ENCODE data around the gene ARHGAP8.

ARHGAP8 gene

DNA sequence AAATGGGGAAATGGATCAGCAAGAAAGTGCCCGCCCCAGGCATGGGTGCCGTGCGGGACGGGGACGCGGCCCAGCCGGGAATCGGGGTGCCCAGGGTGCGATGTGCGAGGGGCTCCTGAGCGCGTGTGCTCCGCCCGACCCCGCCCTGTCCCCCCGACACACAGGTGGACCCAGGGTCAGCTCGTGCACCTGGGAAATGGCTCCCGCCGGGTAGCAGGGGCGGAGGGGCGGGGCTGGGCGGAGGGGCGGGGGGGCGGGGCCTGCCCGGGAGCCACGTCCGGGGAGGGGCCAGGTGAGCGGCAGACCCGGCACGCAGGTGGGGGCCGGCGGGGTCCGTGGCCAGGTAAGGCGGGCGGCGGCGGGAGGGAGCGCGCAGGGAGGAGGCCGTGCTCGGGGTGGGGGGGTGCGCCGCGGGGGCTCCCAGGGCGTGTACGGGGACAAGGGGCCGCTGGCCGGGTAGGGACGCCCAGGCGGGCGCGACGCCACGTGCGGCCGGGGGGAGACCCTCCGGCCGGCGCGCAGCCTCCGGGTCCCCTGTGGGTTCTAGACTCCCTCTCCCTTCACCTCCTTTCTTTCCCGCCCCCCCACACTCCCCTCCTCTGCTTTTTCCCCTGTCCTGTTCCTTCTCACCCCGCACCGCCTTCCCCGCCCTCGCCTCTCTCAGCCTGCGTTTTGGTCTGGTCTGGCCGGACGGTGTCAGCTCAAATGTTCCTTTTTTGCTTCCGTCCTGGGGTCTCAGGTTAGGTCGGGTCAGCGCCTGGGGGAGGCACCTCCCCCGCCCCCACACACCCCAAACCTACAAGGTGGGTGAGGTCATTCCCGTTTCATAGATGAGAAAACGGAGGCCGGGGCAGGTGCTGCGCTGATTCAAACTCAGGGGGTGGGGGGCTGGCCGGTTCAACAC lies at the start of gene ARHGAP8:
TSS of gene ARHGAP8 (plus strand) at position 291 of the 904 bp plus-strand sequence. CDS start 33,953 bp downstream, outside the sequence.
- DNase-seq: no peak

- no peak for DNase-seq
Observed at GRCh38 chr22:44703255-44703870, 49.0 kb upstream of the ARHGAP8 start.

GRCh38 chr22:44704159-44705021 lies 48.0 kb upstream of the ARHGAP8 start:
- DNase-seq: no peak

DNA sequence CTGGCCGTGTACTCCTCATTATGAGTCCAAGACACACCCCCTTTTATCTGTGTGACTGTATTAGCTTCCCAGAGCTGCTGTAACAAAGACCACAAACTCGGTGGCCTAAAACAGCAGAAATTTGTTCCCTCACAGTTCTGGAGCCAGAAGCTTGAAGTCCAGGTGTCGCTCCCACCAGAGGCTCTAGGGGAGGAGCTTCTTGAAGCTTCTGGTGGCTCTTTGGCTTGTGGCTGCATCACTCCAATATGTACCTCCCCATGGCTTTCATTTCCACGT lies 47.4 kb upstream of the ARHGAP8 start:
- DNase-seq: no peak

DNA sequence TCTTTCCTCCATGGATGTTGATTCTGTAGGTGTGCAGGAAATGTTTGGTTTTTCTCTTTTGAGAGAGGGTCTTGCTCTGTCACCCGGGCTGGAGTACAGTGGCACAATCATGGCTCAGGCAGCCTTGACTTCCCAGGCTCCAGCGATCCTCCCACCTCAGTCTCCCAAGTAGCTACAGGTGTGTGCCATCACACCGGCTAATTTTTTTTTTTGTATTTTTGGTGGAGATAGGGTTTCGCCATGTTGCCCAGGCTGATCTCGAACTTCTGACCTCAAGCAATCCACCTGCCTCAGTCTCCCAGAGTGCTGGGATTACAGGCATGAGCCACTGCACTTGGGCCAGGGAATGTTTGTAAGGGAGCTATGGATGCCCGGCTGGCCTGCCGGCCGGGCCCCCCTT lies 45.9 kb upstream of the ARHGAP8 start:
- no peak for DNase-seq

- no peak for DNase-seq
Observed at GRCh38 chr22:44707178-44707577, 45.2 kb upstream of the ARHGAP8 start.

- no peak for DNase-seq
Observed at GRCh38 chr22:44707752-44708151, 44.6 kb upstream of the ARHGAP8 start.

GRCh38 chr22:44709881-44710392 lies 42.4 kb upstream of the ARHGAP8 start:
- no peak for DNase-seq

DNA sequence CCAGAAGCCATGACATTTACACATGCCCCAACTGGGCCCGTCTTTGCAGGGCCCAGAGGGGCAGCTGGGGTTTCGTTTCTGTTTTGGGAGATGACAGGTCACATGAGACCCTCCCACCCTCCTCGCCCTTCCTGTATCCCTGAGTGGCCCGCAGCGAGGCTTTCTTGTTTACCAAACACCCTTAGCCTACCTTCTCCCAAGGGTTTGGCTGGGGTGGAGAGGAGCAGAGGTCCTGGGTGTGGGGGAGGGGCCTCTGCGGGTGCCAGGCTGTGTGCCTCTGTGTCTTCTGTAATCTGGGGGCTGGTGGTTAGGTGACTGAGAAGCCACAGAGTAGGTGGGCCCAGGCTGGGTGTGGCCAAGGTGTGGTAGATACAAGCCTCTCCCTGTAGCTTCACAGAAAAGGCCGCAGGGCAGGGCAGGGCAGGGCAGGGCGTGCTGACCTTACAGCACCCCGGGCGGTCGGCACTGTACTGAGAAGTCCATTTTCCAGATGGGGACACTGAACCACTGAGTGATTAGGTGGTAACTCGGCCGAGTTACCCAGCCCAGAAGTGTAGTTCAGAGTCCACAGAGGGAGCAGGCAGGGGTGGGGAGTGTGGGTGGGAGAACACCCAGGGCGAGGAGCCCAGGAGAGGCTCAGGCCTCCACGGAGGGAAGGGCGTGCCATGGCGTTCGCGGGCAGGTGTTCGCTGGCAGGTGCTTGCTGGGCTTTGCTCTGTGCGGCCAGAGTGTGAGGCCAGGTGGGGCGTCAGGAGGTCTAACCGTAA lies 41.7 kb upstream of the ARHGAP8 start:
- DNase-seq: no peak

DNA sequence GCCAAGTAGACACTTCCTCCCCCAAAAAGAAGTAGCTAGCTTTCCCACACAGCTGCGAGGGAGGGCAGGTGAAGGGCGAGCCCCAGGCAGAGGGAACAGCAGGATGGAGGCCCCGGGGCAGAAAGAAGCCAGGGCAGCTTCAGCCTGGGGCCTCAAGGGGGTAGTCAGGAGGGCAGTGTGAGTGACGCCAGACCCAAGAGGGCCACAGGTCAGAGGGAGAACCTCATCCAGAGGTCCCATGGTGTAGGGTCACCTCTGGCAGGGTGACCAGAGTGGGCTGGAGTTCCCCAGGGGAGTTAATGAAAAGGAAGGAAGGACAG lies 41.2 kb upstream of the ARHGAP8 start:
- DNase-seq: no peak

GRCh38 chr22:44711690-44712555 lies 40.5 kb upstream of the ARHGAP8 start:
- no peak for DNase-seq

DNA sequence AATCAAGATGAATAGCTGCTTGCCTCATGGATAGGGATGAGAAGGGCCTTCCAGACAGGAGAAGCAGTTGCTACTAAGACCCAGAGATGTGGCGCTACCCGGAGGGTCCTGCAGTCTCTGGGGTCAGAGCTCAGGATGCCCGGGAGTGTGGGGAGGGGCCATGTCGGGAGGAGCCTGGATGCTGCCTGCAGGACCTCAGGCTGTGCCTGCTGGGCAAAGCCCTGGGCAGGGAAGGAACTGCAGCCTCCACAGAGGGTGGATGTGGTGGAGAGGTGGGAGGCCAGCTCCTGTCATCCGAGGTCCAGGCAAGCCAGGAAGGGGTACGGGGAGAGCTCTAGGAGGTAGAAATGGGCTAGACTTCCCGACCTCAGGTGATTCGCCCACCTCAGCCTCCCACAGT lies 39.4 kb upstream of the ARHGAP8 start:
- no peak for DNase-seq

DNA sequence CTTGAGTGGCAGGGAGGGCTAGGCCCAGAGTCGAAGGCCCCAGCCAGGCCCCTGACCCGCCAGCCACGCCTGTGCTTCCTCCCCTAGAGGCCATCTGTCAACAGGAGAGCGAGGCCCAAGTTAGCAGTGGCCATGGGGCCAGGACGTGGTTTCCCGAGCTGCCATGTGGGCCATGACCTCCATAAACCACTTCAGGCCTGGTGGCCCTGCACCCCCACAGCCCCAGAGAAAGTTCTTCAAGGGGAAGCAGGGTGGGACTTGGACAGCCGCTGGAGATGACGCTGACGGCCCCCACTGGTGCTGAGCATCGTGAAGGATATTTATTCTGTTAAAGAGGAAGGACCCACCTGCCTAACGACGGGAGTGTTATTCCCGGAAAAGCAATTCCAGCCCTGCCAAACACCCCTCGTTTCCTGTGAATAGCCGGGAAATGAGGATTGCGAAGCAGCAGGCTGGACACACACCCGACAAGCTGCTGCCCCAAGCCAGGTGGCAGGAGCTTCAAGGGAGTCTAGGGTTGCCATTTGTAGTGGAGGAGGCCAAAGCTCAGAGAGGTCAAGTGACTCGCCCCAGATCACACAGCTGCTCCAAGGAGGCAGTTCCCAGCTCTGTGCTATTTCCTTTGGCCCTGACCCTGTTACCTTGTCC lies 37.5 kb upstream of the ARHGAP8 start:
- no peak for DNase-seq

- DNase-seq: no peak
Observed at GRCh38 chr22:44718418-44718817, 34.0 kb upstream of the ARHGAP8 start.

- no peak for DNase-seq
Observed at GRCh38 chr22:44719586-44720368, 32.6 kb upstream of the ARHGAP8 start.

GRCh38 chr22:44721213-44721612 lies 31.2 kb upstream of the ARHGAP8 start:
- no peak for DNase-seq

GRCh38 chr22:44722611-44723010 lies 29.8 kb upstream of the ARHGAP8 start:
- DNase-seq: no peak

GRCh38 chr22:44723801-44724200 lies 28.6 kb upstream of the ARHGAP8 start:
- no peak for DNase-seq

GRCh38 chr22:44724416-44724815 lies 28.0 kb upstream of the ARHGAP8 start:
- no peak for DNase-seq

DNA sequence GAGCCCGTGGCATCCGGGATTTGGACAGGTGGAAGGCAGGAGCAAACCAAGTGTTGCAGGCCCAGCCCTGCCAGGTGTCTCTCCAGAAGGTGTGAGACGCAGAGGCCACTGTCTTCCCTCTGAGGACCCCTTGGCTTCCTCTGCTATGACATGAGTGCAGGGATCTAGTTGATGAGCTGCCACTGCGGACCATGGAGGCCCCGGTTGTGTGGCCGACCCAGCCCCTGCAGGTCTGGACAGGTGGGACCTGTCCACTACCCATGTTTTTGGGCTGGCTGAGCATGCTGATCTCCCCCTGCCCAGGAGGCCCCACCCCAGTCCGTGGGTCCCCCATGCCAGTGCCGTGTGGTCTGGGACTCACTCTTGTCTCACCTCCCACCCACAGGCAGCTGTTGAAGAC lies 27.5 kb upstream of the ARHGAP8 start:
- no peak for DNase-seq
